NCI-H2196 treated with DMSO at 0.1 percent for 48 hours (cell line): Measurements from ENCODE around the gene PPP2R3B.

ENCODE experiments used
- DNase-seq: peaks from one replicate; lab custom pipeline; 2025; ENCODE audit not compliant: unreplicated experiment; lab: John Stamatoyannopoulos, UW

The PPP2R3B gene

GRCh38 chrX:370963-371745, 15.6 kb downstream of the PPP2R3B start:
- DNase-seq: no peak

DNA sequence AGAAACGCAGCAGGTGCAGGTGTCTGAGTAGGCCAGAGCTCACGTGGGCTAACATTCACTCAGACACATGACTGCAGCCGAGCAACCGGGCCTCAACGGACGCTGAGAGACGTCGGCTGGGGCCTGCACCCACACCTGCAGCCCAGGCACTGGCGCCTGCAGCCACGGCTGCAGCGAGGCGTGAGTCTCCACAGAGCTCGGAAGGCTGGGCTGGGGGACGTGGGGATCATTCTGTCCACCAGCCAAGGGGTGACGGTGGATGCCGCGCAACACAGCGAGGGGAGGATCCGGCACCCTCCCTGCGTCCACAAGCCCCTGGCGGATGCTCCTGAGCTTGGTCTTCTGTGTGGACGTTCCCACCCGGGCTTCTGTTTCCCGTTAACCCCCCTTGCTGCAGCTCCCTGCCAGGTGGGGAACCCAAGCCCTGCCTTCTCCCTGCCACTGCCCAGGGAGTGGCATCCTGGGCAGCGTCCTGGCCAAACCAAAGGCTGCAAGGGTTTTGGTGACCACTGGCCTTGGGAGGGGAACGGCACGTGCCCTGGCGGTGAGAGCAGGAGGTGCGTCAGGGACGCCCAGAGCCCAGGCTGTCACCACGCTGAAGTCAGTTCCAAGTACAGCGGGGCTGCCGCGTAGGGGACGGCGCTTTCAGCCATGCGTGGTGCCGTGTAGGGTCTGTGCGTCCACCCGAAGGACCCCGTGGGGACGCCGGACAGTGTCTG, 16.3 kb downstream of the PPP2R3B start:
- DNase-seq: no peak

- no peak for DNase-seq
Measured at GRCh38 chrX:369563-370101, 17.1 kb downstream of the PPP2R3B start.

GRCh38 chrX:368811-369562, 17.7 kb downstream of the PPP2R3B start:
- no peak for DNase-seq

DNA sequence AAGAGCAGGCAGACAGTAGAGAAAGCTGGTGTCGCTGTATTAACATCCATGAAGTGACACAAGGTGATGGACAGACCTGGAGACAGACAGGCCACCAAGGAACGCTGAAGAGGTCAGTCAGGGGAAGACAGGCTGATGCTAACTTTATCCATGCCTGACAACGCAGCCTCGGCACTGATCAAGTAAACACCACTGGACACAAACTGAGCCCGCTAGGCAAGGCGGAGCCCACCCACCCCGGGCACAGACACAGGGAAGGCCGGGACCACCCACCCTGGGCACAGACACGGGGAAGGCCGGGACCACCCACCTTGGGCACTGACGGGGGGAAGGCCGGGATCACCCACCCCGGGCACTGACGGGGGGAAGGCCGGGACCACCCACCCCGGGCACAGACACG, 18.8 kb downstream of the PPP2R3B start:
- DNase-seq: no peak

DNA sequence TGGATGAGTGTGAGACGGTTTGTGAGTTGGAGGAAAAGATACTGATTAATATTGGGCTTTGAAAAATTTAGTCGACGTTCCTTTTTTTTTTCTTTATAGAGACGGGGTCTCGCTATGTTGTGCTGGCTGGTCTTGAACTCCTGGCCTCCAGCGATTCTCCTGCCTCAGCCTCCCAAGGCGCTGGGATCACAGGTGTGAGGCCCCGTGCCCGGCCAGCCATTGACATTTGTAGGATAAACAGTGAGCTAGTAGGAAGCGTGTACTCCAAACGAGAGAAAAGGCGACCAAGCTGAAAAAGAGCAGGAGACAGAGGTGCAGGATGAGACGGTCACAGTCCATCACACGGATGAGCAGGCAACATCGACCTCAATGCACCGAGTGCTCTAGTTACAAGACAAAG, 19.4 kb downstream of the PPP2R3B start:
- no peak for DNase-seq

DNA sequence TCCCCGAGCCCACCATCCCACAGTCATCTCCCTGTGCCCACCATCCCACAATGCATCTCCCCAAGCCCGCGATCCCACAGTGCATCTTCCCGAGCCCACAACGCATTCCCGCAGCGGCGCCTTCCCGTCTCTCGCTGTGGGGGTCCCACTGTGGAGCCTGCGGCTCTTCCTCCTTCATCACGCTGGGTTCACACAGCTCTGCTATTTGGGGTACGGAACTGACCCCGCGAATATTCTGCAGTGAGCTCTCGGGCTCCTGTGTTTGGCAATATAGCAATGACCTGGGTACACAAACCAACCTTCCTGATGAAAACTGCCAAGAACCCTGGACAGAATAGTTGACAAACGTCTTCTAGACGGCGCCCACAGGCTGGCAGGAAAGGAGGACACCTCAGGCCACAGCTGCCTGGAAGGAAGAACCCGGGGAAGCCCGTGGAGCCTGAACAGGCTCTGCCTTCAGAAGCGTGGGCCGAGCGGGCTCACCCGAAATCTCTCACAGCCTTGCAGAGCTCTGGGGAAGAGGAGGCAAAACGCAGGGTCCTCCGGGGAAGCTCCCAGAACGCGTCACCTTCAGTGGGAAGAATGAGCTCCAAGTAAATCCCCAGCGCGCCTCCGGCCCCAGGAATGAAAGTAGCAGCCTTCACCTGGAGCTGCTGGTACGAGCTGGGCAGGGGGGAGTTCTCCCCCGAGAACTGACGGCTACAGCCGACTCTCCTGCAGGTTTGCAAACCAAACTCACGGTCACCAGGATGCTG, 22.9 kb downstream of the PPP2R3B start:
- DNase-seq: no peak

DNA sequence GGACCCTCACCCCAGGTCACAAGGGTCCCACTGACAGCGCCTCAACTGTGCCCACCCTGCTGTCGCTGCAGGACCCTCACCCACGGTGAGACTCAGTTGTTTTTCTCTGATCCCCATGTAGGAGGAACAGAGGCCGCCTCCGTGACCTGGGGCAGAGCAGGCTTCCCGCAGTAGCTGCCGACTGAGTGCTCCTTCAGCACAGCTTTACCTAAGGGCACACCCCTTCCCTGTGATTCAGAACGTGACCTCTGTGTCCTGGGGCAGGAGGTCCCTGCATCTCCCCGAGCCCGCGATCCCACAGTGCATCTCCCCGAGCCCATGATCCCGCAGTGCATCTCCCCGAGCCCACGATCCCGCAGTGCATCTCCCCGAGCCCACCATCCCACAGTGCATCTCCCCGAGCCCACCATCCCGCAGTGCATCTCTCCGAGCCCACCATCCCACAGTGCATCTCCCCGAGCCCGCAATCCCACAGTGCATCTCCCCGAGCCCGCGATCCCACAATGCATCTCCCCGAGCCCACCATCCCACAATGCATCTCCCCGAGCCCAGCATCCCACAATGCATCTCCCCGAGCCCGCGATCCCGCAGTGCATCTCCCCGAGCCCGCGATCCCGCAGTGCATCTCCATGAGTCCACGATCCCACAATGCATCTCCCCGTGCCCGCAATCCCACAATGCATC, 23.6 kb downstream of the PPP2R3B start:
- no peak for DNase-seq

- DNase-seq: no peak
Measured at GRCh38 chrX:362351-362750, 24.4 kb downstream of the PPP2R3B start.

DNA sequence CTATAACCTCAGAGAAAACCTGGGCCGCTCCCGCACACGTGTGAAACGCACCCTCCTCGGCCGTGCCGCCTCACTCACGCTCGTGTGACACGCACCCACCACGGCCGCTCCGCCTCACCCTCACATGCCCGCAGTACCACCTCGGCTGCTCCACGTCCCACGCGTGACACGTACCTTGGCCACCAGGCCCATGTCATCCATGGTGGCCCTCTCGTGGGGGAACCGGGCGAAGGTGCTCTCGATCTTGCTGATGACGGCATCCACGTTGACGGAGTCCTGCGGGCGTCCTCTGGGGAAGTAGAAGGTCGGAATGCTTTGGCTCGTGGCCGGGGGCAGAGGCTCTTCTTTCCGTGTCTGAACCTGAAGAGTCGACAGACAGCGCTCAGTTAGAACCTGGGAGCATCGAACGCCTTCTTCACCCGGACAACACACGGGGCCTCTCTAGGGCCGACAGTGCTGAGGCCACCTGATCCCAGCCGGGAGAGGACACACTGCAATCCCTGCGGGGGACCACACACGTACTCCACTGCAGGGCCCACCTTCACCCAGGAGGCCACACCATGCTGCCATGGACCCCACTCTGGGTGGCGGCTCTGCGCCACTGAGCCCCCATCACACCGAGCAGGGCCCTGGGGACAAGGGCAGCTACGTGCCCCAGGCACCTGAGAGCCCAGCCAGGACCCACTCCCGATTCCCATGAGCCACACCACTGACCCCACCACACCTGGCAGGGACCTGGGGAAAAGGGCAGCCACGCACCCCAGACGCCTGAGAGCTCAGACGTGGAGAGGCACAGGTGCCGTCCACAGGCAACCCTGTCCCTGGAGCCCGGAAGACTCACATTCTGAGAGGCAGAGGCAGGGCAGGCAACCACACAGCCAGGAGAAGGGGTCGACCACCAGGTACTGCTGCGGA, 25.2 kb downstream of the PPP2R3B start:
- DNase-seq: no peak

DNA sequence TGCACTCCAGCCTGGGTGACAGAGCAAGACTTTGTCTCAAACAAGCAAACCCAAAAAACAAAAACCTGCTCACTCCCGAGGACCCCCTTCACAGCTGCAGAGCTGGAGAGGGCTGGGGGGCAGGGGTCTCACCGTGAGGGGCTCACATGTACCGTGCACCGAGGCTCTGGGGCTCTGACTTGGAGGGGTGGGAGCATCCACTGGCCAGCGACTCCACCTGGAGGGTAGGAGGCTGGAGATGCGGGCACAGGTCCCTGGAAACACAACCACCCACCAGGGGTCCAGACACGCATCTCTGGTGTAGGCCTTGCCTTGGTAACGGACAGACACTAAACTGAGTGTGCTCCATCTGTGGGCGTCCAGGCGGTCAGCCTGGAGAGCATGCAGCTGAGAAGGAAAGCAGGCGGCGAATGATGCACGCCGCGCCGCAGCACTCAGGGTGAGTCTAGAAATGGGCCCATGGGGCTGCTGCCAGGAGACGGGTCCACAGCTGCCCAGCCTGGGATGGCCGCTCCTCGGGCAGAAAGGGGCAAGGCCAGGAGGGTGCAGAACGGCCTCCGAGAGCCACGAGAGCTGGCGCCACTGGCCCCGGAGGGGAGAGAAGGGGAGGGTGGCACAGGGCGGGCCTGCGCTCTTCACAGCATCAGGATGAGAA, 26.1 kb downstream of the PPP2R3B start:
- DNase-seq: no peak

DNA sequence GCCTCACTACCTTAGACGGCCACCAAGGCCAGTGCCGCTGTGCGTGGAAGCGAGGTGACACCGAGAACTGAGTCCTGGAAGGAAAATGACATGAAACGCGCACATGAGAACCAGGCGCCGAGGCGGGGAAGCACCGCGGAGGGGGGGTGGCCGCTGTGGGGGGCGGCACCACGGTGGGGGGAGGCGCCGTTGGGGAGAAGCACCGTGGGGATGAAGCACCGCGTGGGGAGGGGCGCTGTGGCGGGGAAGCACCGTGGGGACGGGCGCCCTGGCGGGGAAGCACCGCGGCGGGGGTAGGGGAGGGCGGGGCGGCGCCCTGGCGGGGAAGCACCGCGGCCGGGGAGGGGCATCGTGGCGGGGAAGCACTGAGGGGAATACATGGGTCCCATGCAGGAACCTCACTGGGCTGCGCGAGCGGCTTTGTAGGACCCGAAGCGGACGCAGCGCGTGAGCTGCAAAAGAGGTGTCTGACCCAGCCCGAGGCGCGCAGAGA, 28.0 kb downstream of the PPP2R3B start:
- DNase-seq: no peak

GRCh38 chrX:357693-358471, 28.8 kb downstream of the PPP2R3B start:
- no peak for DNase-seq

- no peak for DNase-seq
Measured at GRCh38 chrX:357035-357692, 29.5 kb downstream of the PPP2R3B start.

- no peak for DNase-seq
Measured at GRCh38 chrX:356385-357034, 30.2 kb downstream of the PPP2R3B start.

DNA sequence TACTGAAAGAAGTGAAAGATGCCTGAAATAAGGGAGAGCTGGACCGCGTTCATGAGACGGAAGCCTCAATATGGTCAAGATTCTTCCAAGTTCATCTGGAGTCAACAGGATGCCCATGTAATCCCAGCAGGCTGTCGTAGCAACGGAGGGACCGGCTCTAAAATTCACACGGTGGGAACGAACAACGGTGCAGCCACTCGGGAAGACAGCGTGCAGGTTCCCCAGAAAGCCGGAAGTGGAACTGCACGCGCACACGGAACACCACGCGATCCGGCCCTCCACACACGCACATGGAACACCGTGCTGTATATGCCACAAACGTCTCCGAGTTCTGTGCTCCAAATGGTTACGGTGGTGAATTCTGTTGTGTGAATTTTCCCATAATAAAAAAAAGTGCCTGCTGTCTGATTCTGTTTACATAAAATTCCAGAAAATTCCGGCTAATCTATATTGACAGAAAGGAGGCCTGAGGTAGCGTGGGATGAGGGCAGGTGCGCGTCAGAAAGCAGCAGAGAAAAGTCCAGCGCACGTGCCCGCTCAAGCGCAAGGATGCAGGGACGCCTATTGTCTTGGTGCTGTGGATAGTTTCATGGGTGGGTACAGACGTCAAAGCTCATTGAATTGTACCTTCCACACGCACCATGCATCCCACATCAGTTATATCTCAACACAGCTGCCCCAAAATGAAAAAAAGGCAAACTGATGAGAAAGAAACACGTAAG, 31.2 kb downstream of the PPP2R3B start:
- no peak for DNase-seq
